HG03442 (cell line): ENCODE data around the gene HSDL2.

ENCODE experiments used
- ATAC-seq: cut with Tn5 transposase; IDR thresholded peaks from one replicate; pipeline ENCODE4 v1.9.1; 2021; ENCODE audit warnings: mild to moderate bottlenecking, moderate library complexity; ENCODE audit not compliant: unreplicated experiment

Gene HSDL2

DNA sequence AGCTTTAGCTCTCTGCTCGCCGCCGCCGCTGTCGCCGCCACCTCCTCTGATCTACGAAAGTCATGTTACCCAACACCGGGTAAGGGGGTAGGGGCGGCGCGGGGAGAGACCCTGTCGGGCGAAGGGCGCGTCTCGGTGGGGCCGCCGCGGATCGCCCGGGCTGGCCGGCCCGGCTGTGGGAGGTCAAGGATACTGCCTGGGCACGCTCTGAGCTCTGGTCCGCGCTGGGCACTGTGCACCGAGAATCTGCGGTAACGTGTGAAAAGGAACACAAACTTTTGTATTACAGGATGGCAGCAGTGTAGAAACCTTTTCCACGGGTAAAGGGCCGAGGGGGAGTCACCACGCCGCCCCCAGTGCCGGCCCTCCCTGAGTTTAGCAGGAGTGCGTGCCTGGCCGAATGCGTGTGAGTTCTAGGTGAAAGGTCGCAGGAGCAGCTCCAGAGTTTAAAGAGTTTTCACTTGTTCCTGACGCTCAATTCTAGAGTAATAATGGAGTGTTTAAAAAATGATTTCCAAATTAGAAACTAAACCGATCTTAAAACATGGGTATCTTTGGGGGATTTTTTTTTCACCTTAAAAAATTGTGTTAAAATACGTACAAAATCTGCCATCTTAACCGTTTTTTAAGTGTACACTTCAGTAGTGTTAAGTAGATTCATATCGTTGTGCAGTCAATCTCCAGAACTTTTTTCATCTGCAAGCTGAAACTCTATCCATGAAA, at the start of gene HSDL2:
TSS of gene HSDL2 (plus strand) at position 7 of the 723 bp plus-strand sequence. CDS start at position 63, 56 bp downstream.
- peak; percentile 12 for ATAC-seq

DNA sequence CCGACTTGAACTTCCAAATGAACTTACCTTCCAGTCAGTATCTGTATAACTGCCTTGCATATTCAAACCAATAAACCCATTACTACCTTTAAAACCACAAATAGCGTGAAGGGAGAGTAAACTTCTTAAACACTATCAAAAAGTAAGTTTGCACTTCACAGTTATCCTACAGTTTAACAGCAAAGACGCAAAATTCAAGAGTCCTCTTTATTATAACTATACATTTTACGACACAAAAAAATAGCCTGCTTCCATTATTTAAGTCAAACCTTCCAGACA, 48.3 kb upstream of the HSDL2 start:
- no peak for ATAC-seq

DNA sequence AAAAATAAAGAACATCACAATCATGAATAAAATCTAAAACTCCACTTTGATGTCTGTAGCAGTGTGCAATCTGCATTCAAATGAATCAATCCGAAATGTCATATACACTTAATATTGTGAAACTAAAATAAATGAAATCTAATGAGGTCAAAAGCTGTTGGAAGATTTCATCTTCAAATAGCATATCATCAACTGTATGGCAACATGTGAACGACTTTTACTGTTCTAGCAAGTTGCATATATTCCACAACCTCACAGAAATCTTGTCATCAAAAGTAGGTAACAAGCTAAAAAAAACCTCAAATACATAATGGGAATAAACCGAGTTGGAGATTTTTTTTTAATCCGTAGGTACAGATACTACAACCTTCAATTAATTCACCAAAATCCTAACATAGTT, 47.7 kb upstream of the HSDL2 start:
- no peak for ATAC-seq

- no peak for ATAC-seq
These were observed 47.3 kb upstream of the HSDL2 start for GRCh38 chr9:112332674-112332976.

DNA sequence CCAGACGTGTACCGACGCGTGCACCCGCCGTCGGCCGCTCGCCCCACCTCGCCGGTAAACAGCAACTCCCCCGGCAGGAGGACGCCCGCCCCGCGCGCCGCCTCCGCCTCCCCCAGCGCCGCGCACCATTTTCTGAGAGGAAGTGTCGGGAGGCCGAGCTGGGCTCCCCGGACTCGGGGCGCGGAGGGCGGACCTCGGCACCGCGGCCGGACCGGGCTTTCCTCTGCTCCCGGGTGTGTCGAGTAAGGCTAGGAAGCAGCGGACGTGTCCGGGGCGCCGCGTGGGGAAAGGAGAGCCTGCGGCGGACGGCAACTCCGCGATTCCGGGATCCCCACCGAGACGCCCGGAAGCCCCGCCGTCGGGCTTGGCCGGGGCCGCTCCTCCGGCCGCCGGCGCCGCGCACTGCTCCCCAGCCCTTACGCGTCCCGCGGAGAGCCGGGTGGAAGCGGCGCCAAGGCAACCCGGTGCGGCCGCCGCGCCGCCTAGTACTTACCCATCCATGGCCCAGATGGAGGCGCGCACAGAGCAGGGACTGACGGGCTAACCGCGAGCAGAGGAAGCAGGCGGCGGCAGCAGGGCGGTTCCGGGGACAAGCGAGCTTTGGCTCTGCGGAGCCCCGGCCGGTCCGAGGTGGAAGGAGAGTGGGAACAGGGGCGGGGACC, 46.8 kb upstream of the HSDL2 start, which contains the start of gene PTBP3:
TSS of gene PTBP3 (minus strand) at position 643 of the 662 bp plus-strand sequence. CDS start 35,754 bp downstream, outside the sequence.
- ATAC-seq = peak; percentile 59

DNA sequence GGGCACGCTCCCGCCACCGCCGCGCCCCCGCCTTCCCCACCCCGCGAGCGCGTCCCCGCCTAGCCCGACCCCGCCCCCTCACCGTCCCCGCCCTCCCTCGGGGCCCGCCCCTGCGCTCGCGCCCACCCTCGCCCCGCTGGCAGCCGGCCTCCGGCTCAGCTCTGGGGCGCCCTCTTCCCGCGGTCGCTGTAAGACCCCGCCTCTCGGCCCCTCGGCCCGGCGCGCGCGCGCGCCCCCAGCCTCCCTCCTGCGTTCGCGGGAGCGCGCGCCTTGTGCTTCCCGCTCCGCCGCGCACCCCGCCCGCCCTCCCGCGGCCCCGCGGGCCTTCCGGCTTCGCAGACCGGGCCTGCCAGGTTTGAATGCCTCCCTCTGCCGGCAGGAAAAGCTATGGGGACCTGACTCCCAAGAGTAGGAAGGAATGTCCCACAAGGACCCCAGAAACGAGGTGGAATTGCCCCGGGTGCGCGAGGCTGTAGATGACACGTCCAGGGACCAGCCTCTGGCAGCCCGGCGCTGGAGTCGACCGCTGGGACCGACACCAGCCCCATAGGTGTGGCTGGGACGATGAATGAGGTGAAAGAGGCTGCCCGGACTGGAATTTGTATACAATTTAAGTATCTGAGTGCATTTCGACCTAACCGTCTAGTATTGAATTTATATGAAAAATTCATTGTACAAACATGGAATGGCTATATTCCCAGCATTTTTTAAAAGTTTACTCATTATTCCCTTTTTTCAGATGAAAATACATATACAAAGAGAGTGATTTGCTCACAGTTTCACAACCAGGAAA, 46.1 kb upstream of the HSDL2 start:
- ATAC-seq = peak; percentile 69

- ATAC-seq = no peak
These were observed 45.5 kb upstream of the HSDL2 start for GRCh38 chr9:112334432-112334841.

DNA sequence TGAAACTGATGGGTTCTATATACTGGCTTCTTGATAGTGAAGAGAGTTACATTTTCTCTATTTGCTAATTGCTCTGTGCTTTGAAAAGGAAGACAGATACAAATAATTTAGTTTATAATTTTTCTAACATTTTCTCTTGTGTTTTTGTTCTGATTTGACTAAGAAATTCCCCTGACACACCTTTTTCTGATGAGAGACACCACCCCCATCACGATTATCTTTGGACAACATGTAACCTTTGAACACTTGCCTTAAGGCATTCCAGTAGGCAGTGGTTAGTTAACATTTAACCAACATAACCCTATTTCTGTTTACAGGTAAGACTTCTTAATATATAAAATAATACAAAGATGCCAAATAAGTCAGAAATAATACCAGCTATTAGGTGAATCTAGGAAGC, 42.4 kb upstream of the HSDL2 start:
- no peak for ATAC-seq

GRCh38 chr9:112338561-112338960, 41.3 kb upstream of the HSDL2 start:
- ATAC-seq = no peak

DNA sequence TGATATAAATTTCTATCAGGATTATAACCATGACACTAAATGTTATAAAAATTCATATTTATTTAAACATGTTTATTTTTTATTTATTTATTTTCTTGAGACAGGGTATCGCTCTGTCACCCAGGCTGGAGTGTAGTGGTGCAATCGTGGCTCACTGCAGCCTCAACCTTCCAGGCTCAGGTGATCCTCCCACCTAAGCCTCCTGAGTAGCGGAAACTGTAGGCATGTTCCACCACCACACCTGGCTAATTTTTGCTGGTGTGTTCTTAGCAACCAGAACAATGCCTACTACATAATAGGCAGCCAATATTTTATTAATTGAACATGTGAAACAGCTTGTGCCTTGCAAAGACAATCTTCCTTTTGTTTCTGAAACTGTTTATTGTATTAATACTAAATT, 40.0 kb upstream of the HSDL2 start:
- no peak for ATAC-seq

- ATAC-seq = no peak
These were observed 38.2 kb upstream of the HSDL2 start for GRCh38 chr9:112341730-112342129.

DNA sequence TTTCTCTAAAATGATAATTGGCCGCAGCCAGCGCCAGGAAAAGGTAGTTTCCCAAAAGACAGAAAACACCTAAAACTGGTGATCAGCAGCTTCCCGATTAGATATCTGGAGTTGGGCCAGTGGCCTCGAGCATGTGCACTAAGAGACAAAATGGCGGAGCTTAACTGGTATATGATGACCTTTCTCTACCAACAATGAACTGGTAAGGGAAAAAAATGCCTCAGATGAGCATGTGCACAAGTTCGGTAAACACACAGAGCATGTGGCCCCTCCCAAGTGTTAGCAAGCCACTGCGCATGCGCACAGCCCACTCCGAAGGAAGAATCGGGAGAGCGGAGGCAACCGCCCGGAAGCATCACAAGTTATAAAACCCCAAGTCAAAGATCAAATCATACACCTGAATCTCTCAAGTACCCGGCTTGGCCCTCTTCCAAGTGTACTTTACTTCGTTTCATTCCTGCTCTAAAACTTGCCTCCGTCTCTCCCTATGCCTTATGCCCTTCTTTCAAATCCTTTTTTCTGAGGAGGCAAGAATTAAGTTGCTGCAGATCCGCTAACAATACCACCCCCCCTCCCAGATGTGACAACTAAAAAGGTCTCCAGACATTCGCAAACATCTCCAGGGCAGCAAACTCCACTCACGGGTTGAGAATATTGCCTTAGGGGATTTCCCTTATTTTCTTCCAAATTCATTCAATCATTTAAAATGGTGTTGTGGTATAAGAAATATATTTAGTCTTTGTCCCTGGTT, 31.5 kb upstream of the HSDL2 start:
- no peak for ATAC-seq

- ATAC-seq = no peak
These were observed 30.9 kb upstream of the HSDL2 start for GRCh38 chr9:112349008-112349333.

DNA sequence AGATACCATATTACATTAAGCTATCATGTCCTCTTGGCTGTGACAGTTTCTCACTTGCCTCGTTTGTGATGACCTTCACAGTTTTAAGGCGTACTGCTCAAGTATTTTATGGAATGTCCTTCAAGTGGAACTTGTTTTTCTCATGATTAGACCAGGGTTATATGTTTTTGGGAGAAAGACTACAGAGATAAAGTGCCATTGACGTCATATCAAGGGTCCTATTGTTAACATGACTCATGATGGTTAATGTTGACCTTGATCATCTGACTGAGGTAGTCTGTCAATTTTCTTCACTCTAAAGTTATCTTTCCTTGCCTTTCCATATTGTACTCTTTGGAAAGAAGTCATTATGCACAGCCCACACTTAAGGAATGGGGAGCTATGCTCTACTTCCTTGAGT, 28.7 kb upstream of the HSDL2 start:
- no peak for ATAC-seq

GRCh38 chr9:112352209-112352608, 27.7 kb upstream of the HSDL2 start:
- ATAC-seq = no peak

- ATAC-seq = no peak
These were observed 25.7 kb upstream of the HSDL2 start for GRCh38 chr9:112354081-112354743.

- no peak for ATAC-seq
These were observed 24.4 kb upstream of the HSDL2 start for GRCh38 chr9:112355427-112355897.

DNA sequence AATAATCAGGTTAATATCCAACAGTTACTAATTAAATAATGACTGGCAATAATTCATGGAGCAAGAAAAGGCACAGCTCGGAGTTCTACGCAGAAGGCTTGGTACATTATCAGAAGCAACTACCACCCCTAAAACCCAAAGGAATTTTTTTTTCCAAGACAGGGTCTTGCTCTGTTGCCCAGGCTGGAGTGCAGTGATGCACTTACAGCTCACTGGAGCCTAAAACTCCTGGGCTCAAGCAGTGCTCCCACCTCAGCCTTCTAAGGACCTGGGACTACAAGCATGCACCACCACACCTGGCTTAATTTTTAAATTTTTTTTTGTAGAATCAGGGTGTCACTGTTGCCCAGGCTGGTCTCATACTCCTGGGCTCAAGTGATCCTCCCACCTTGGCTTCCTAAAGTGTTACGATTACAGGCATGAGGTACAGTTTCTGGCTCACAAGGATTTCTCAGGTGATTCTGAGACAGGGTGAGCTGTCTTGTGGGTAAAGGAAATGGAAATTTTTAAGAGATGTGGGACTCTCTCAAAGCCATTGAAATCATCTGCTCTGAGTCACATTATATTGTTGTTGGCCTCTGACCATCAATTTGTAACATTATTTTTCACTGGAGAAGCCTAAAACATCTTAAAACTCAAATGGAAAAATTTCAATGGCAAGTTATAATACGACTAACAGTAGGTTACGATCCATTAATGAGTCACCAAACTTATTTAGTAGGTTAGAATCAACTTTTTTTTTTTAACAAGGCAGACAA, 19.7 kb upstream of the HSDL2 start:
- no peak for ATAC-seq

GRCh38 chr9:112361601-112362000, 18.3 kb upstream of the HSDL2 start:
- no peak for ATAC-seq

GRCh38 chr9:112364761-112365160, 15.1 kb upstream of the HSDL2 start:
- ATAC-seq = no peak
